Activated CD4-positive, alpha-beta T cell treated with anti-CD3 and anti-CD28 coated beads, Interleukin-2, amount 50 U/mL, for 4 hours (primary cell): ENCODE measurements around the gene CELF6.
A peak's percentile ranks its signal among the peaks of the same experiment; 100 is the strongest.
"Not testable (repeated sequence)": the region's sequence is repeated elsewhere in the genome, so short reads cannot be mapped to it uniquely, and the experiment has no call there.

Experiments
- DNase-seq, 2 experiments: peaks; one replicate each; pipeline ENCODE4 v3.0.0-alpha.2; 2020

Gene CELF6

DNA sequence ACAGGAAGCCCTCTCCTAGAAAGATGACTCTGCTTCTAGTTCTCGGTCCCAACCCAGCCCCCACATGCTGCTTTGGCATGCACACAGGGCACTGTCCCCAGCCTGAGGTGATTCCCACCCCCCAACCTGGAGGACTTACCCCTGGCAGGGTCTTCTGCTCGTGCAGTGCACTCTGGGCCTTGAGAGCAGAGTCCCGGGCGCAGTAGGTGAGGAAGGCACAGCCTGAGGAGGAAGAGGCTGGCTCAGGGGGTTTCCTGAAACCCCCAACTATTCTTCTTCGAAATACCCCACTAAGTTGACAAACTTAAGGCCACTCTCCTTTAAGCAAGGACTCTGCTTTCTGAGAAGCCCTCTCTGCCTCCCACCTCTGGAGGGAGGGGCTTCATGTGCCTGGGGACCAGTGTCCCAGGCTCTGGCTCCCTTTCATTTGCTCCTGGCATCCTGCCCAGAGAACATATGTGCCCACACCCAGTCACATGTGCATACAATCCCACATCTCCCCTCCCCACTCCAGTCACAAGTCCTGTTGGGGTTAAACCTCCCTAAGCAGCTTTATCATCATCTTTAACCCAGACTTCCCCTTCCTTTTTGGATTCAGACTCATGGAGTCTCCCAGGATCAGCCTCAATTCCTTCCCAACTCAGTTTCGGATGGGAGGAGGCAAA is 4.1 kb downstream of the CELF6 start:
- DNase-seq, result no peak

DNA sequence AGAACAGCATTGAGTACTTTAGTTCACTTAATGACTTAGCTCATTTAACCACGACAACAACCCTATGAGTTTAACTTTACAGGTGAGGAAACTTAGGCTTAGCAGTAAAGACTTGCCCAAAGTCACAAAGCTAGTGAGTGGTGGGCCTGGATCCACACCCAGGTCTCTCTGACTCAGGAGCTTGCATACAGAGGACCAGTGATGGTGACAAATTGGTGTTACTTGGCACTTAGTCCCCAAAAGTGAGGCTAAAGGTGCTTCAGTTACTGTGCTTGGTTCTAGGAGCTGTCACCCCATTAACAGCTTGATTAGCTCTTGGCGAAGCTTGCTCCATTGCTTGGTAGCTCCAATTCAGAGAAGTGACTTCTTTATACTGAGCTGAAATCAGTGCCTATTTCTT is 6.1 kb downstream of the CELF6 start:
- no peak for DNase-seq

- no peak for DNase-seq
These were observed 6.5 kb downstream of the CELF6 start for GRCh38 chr15:72313448-72313840.

- DNase-seq, result peak; percentile 51 to 53
These were observed 7.1 kb downstream of the CELF6 start for GRCh38 chr15:72312605-72313447.

DNA sequence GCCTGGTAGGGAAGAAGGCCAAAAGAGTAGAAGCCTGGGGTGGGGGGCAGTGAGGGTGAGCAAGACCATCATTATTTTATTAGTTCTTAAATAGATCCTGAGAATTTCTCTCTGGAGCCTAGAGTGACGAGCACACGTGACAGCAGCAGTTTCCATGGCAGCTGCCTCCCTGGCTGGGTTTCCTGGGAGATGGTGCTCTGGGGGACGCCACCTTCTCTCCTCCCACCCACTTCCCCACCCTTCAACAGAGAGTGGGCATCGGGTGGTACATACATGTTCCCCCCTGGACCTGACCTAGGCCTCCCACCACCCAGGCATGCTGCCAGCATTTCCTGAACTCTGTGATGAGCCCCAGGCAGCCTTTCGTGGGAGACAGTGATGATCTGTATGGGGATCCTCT is 12.9 kb downstream of the CELF6 start:
- DNase-seq, result no peak

- peak; percentile 15 to 32 for DNase-seq
These were observed 13.7 kb downstream of the CELF6 start for GRCh38 chr15:72306211-72306785.

- DNase-seq, result no peak
These were observed 15.4 kb downstream of the CELF6 start for GRCh38 chr15:72304596-72304995.

GRCh38 chr15:72302955-72303354 is 17.0 kb downstream of the CELF6 start:
- DNase-seq, result no peak

DNA sequence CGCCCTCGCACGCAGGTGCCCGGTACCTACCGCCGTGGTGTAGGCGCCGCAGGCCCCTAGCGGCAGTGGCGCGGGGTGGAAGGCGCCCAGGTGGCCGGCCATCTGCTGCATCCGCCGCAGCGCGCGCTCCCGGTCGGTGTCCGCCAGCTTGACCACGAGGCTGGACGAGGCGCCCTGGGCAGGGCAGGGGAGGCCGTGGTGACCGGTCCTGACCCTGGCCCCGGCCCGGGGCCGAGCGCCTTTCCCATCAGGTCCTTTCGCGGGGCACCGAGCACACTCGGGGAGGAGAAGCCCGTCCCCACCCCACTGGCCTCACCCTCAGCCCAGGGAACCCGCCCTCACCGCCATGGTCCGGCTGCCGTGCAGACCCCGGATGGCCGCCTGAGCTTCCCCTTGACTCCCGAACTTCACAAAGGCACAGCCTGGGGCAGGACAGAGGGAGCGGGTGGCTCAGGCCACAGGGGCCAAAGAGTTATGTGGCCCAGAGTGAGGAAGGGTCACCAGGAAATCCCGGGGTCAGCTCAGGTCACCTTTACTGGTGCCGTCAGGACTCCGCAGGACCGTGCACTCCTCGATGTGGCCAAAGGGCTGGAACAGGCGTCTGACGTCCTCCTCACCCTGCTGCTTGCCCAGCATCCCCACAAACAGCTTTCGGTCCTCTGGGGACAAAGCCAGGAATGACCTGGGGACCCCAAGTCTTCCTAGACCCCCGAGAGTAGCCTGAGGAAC is 30.2 kb downstream of the CELF6 start:
- DNase-seq, result no peak

GRCh38 chr15:72288796-72289596 is 31.0 kb downstream of the CELF6 start:
- no peak for DNase-seq

GRCh38 chr15:72285927-72286516 is 33.9 kb downstream of the CELF6 start:
- DNase-seq, result peak; percentile 43 to 52

DNA sequence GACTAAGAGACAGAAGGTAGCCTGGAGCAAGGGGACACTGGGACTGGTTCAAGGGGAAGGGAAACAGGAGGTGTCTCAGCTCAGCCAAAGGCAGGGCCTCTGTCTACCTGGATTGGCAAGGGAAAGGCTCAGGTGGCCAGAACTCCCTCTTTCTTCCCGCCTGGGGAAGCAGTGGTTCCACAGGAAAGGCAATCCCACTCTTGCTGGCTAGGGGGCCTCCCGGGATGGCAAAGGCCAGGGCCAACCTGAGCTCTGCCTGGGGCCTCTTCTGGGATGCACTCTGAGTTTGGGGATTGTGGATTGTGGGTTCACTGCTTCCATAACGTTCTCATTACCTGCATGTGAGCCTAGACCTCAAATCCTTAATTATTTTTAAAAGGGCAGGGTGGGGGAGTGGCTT is 34.6 kb downstream of the CELF6 start:
- no peak for DNase-seq

GRCh38 chr15:72284781-72285180 is 35.2 kb downstream of the CELF6 start:
- no peak for DNase-seq

- no peak for DNase-seq
These were observed 38.2 kb downstream of the CELF6 start for GRCh38 chr15:72281713-72282112.

GRCh38 chr15:72280751-72281150 is 39.2 kb downstream of the CELF6 start:
- no peak for DNase-seq

- DNase-seq, result no peak
These were observed 41.2 kb downstream of the CELF6 start for GRCh38 chr15:72278737-72279136.

DNA sequence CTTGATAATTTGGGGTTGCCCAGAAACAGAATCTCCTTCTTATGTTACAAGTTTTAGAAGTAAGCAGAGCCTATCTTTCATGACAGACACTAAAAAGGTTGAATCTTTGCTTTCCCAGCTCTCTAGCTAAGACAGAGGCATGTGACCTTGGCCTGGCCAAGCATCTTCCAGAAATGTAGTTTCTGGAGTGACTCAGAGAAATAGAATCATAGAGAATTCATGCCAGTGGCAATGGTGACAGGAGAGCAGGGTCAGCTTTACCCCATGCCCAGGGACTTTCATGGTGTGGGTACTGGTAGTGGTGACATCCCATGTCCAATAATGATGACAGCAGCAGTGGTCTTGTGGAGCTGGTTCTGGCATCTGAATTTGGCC is 43.6 kb downstream of the CELF6 start:
- no peak for DNase-seq

- not testable (repeated sequence) for DNase-seq
These were observed 44.2 kb downstream of the CELF6 start for GRCh38 chr15:72275635-72276325.

DNA sequence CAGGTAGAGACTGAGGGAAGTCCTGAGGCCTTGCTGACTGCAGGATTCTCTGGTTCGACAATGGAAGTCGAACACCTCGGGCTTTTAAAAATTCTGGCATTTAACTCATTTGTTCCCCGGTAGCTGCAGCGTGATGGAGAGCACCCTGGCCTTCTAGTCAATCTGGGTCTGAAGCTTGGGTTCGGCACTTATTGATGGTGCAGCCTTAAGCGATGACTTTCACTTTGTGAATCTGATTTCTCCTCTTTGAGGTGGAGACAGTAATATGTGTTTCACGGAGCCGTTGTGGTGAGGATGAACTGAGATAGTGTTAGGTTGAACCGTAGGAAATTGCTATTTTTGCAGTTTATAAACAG is 47.0 kb downstream of the CELF6 start:
- DNase-seq, result no peak

GRCh38 chr15:72272213-72272996 is 47.6 kb downstream of the CELF6 start, which contains the start of gene PARP6:
Gene PARP6, minus strand, starts transcription at chr15:72272554. Its CDS starts 5,077 bp downstream, at chr15:72267477.
- DNase-seq, result peak; percentile 98 to 99

GRCh38 chr15:72271895-72272212 is 48.1 kb downstream of the CELF6 start:
- no peak for DNase-seq
